GM23338 (cell line): ENCODE data around the gene COL21A1. TPM values are rescaled to one million over a fixed set of nuclear protein-coding genes. Genes with fewer than 3 reads are reported as not detected.

ENCODE experiments used
- ATAC-seq: fragments of 200-7000 bp; cut with Tn5 transposase; 3 replicates; pipeline ENCODE4 v1.9.1; 2020
- DNase-seq: peaks from one replicate; pipeline ENCODE4 v3.0.0-alpha.2; 2015; ENCODE audit warnings: low spot score
- H2AFZ ChIP-seq: fragments of 200-600 bp; sonication (generic); 2 replicates; pipeline ENCODE4 v1.8.0; 2016; ENCODE audit warnings: antibody characterized with exemption, mild to moderate bottlenecking, moderate library complexity
- H3F3A ChIP-seq: fragments of 200-600 bp; sonication (generic); replicated peaks from 2 replicates; pipeline ENCODE4 v1.8.0; 2017; ENCODE audit warnings: antibody characterized with exemption, mixed run types, low read depth
- H3K27ac ChIP-seq: fragments of 200-600 bp; sonication (generic); 2 replicates; pipeline ENCODE4 v1.6.1; 2016; ENCODE audit warnings: low read depth
- H3K27me3 ChIP-seq: fragments of 200-600 bp; sonication (generic); 2 replicates; pipeline ENCODE4 v1.8.0; 2016; ENCODE audit warnings: mild to moderate bottlenecking, mixed run types, moderate library complexity; ENCODE audit not compliant: insufficient read depth
- H3K36me3 ChIP-seq: fragments of 200-600 bp; sonication (generic); 2 replicates; pipeline ENCODE4 v1.8.0; 2016; ENCODE audit warnings: mild to moderate bottlenecking; ENCODE audit not compliant: insufficient read depth
- H3K4me1 ChIP-seq: fragments of 200-600 bp; sonication (generic); 2 replicates; pipeline ENCODE4 v1.8.0; 2016; ENCODE audit warnings: mild to moderate bottlenecking, moderate library complexity; ENCODE audit not compliant: insufficient read depth
- H3K4me2 ChIP-seq: fragments of 200-600 bp; sonication (generic); 2 replicates; pipeline ENCODE4 v1.7.1; 2017; ENCODE audit warnings: mixed run types
- H3K4me3 ChIP-seq: fragments of 200-600 bp; sonication (generic); 2 replicates; pipeline ENCODE4 v1.6.1; 2016; ENCODE audit warnings: mixed run types
- H3K79me2 ChIP-seq: fragments of 200-600 bp; sonication (generic); replicated peaks from 2 replicates; pipeline ENCODE4 v1.8.0; 2017; ENCODE audit warnings: mild to moderate bottlenecking; ENCODE audit not compliant: insufficient read depth
- H3K9me2 ChIP-seq: fragments of 200-600 bp; sonication (generic); 2 replicates; pipeline ENCODE4 v1.8.0; 2017; ENCODE audit not compliant: insufficient read depth
- H4K20me1 ChIP-seq: fragments of 200-600 bp; sonication (generic); replicated peaks from 2 replicates; pipeline ENCODE4 v1.8.0; 2017; ENCODE audit warnings: mild to moderate bottlenecking; ENCODE audit not compliant: insufficient read depth
- H3K27ac Mint-ChIP-seq: 2 replicates; pipeline ENCODE4 v1.8.0; 2020; ENCODE audit warnings: inconsistent platforms, mild to moderate bottlenecking, moderate library complexity, mixed read lengths
- H3K27me3 Mint-ChIP-seq: 3 replicates; pipeline ENCODE4 v1.8.0; 2022; ENCODE audit warnings: low read depth, mild to moderate bottlenecking, moderate library complexity, mixed read lengths, inconsistent platforms; ENCODE audit not compliant: insufficient read depth, poor library complexity
- H3K36me3 Mint-ChIP-seq: 3 replicates; pipeline ENCODE4 v1.8.0; 2021; ENCODE audit warnings: low read depth, mild to moderate bottlenecking, inconsistent platforms, moderate library complexity, mixed read lengths
- H3K4me1 Mint-ChIP-seq: 3 replicates; pipeline ENCODE4 v1.8.0; 2020; ENCODE audit warnings: mild to moderate bottlenecking, inconsistent platforms, mixed read lengths
- H3K4me3 Mint-ChIP-seq: 3 replicates; pipeline ENCODE4 v1.8.0; 2021; ENCODE audit warnings: moderate library complexity, mild to moderate bottlenecking, inconsistent platforms, mixed read lengths
- H3K9me3 Mint-ChIP-seq: 3 replicates; pipeline ENCODE4 v1.8.0; 2020; ENCODE audit warnings: moderate library complexity, mild to moderate bottlenecking, inconsistent platforms, mixed read lengths
- CTCF ChIP-seq, 2 experiments: fragments of 200-600 bp in 1 of 2; sonication (generic) in 1 of 2; conservative IDR thresholded peaks; 2 replicates each; pipeline versions ENCODE4 v1.5.1 to v1.6.1; 2016 to 2017; ENCODE audit warnings: antibody characterized with exemption in 2 of 2, low read depth in 2 of 2, mild to moderate bottlenecking in 2 of 2, moderate library complexity in 1 of 2
- ETS1 ChIP-seq: IDR thresholded peaks from 2 replicates; pipeline ENCODE4 v1.6.1; 2016; ENCODE audit warnings: antibody characterized with exemption
- EZH2 ChIP-seq: fragments of 200-600 bp; sonication (generic); IDR thresholded peaks from one replicate; pipeline ENCODE4 v1.8.0; 2017; ENCODE audit warnings: antibody characterized with exemption, mild to moderate bottlenecking, low read depth; ENCODE audit not compliant: unreplicated experiment
- NANOG ChIP-seq: IDR thresholded peaks from 2 replicates; pipeline ENCODE4 v1.6.1; 2016; ENCODE audit warnings: antibody characterized with exemption, borderline replicate concordance
- POLR2AphosphoS5 ChIP-seq: IDR thresholded peaks from 2 replicates; pipeline ENCODE4 v1.6.1; 2016; ENCODE audit warnings: antibody characterized with exemption, low read depth
- REST ChIP-seq: IDR thresholded peaks from one replicate; pipeline ENCODE4 v1.6.1; 2018; ENCODE audit warnings: antibody characterized with exemption; ENCODE audit not compliant: unreplicated experiment
- ZNF331 ChIP-seq: fragments of 250-450 bp; sonication (Bioruptor Pico); IDR thresholded peaks from 2 replicates; pipeline ENCODE4 v1.5.0; 2020; ENCODE audit warnings: low read depth, mild to moderate bottlenecking, moderate library complexity
- ZNF462 ChIP-seq: fragments of 250-450 bp; sonication (Bioruptor Pico); IDR thresholded peaks from 2 replicates; pipeline ENCODE4 v1.5.0; 2020; ENCODE audit warnings: mild to moderate bottlenecking, moderate library complexity
- polyA plus RNA-seq: library from polyadenylated mRNA; unstranded; fragments of >200 nt; fragmentation: Nextera tagmentation; extraction: Ambion mirVana; gene quantifications from 2 replicates; pipeline ENCODE4 v1.2.1, GENCODE V29; 2016
- total RNA-seq: library from RNA; depleted of rRNA; stranded (reverse); fragments of >200 nt; shearing (Covaris generic); gene quantifications from 2 replicates; pipeline ENCODE4 v1.2.3, GENCODE V29; 2014

COL21A1 gene
- total and polyA plus RNA-seq, 2 experiments from 2014 or later: 5.0 to 6.2 TPM

- TF ChIP-seq CTCF (conservative IDR thresholded peaks at IDR 0.05; ENCODE audit: low read depth in 2 of 2): no peak
- TF ChIP-seq ZNF331 (CRISPR knock-in tag): no peak
These were observed 24.9 kb downstream of the COL21A1 start (continued) for GRCh38 chr6:56222499-56222898.

- Histone ChIP-seq H3K36me3 (no peaks in the 10 kb centered on the region), H3F3A (no peaks in the 10 kb centered on the region), H3K9me2 (0 out of 2 replicates have a peak, but pooled peaks cover 4% of the 10 kb centered on the region), H4K20me1 (no peaks in the 10 kb centered on the region), H2AFZ (no peak overlapping the region), H3K27me3 (no peaks in the 10 kb centered on the region), H3K4me2 (no peak overlapping the region), H3K27ac (no peak overlapping the region), H3K4me1 (no peaks in the 10 kb centered on the region), H3K4me3 (no peak overlapping the region), H3K79me2 (no peaks in the 10 kb centered on the region)
- TF ChIP-seq POLR2AphosphoS5 (no peak), NANOG (no peak), REST (no peak), ETS1 (no peak)
- 0 out of 3 replicates have a peak, but pooled peaks cover 3% of the 10 kb centered on the region for H3K4me1 Mint-ChIP-seq
- H3K4me3 Mint-ChIP-seq: no peak overlapping the region
- ATAC-seq (no peak), DNase-seq (no peak)
- no peaks in the 10 kb centered on the region for H3K36me3 Mint-ChIP-seq
- no peaks in the 10 kb centered on the region for H3K27me3 Mint-ChIP-seq
- no peaks in the 10 kb centered on the region for H3K9me3 Mint-ChIP-seq
- H3K27ac Mint-ChIP-seq: no peak overlapping the region
These were observed 27.3 kb downstream of the COL21A1 start for GRCh38 chr6:56220078-56220477.

GRCh38 chr6:56214703-56215101 lies 32.7 kb downstream of the COL21A1 start:
- Histone ChIP-seq H3K27ac (no peak overlapping the region), H2AFZ (no peak overlapping the region), H3K27me3 (no peaks in the 10 kb centered on the region), H3K9me2 (no peaks in the 10 kb centered on the region), H3F3A (no peaks in the 10 kb centered on the region), H3K4me2 (no peak overlapping the region), H3K36me3 (no peaks in the 10 kb centered on the region), H3K4me3 (no peak overlapping the region), H4K20me1 (no peaks in the 10 kb centered on the region), H3K79me2 (no peaks in the 10 kb centered on the region), H3K4me1 (no peaks in the 10 kb centered on the region)
- no peak overlapping the region for H3K4me3 Mint-ChIP-seq
- no peak overlapping the region for H3K27ac Mint-ChIP-seq
- no peaks in the 10 kb centered on the region for H3K36me3 Mint-ChIP-seq
- no peak for DNase-seq
- no peaks in the 10 kb centered on the region for H3K27me3 Mint-ChIP-seq
- no peak for ATAC-seq
- H3K4me1 Mint-ChIP-seq: no peaks in the 10 kb centered on the region
- no peaks in the 10 kb centered on the region for H3K9me3 Mint-ChIP-seq
- TF ChIP-seq ZNF462 (CRISPR knock-in tag) (no peak), EZH2 (no peak)
